HCT116 (cell line): Measurements from ENCODE around the gene CDH4. TPM values are rescaled to one million over a fixed set of nuclear protein-coding genes. Genes with fewer than 3 reads are reported as not detected.

ENCODE experiments used
- ATAC-seq: fragments of 200-7000 bp; cut with Tn5 transposase; 2 replicates; pipeline ENCODE4 v1.9.1; 2020; ENCODE audit warnings: mild to moderate bottlenecking, moderate library complexity
- BruUV-seq: library from RNA; stranded (reverse); fragments of 400-500 nt; replicated peaks from 2 replicates; lab custom pipeline; 2021; lab: Mats Ljungman, UMichigan
- CTCF ChIA-PET: fragments of 300-600 bp; sonication (Branson Sonifier 250); formaldehyde crosslinking; loops from one replicate; lab custom pipeline; 2021; ENCODE audit warnings: antibody characterized with exemption; lab: Charles Lee
- POLR2A ChIA-PET: fragments of 300-600, 350-600 bp; sonication (Branson Sonifier 250); formaldehyde crosslinking; loops from one replicate; lab custom pipeline; 2021; ENCODE audit warnings: antibody characterized with exemption; lab: Charles Lee
- RAD21 ChIA-PET, 2 experiments: fragments of 300-600 bp; sonication (Branson Sonifier 250); formaldehyde crosslinking; loops; one replicate each; lab custom pipeline; 2023; ENCODE audit warnings: low total read pairs in 2 of 2; ENCODE audit not compliant: uncharacterized antibody in 2 of 2, unreplicated experiment in 2 of 2, low non-redundant PET in 1 of 2; lab: Charles Lee
- DNase-seq: peaks from one replicate; pipeline ENCODE4 v3.0.0-alpha.2; 2010; ENCODE audit warnings: low read depth, low spot score
- H2AFZ ChIP-seq: fragments of 200-600 bp; shearing (Covaris generic), sonication (generic); 2 replicates; pipeline ENCODE4 v1.6.1; 2017; ENCODE audit warnings: low read depth, mixed run types, mixed read lengths, antibody characterized with exemption, low read length; ENCODE audit not compliant: poor library complexity, severe bottlenecking
- H3K27ac ChIP-seq: 2 replicates; pipeline ENCODE4 v1.5.1; 2012; ENCODE audit warnings: low read depth, low read length
- H3K27me3 ChIP-seq: fragments of 200-600 bp; sonication (generic); 2 replicates; pipeline ENCODE4 v1.6.1; 2016; ENCODE audit warnings: mixed run types, low read length, mixed read lengths; ENCODE audit not compliant: insufficient read depth
- H3K36me3 ChIP-seq, 2 experiments: fragments of 200-500 bp in 1 of 2; fragments of 200-600 bp in 1 of 2; sonication (Bioruptor generic) in 1 of 2; sonication (generic) in 1 of 2; 2 replicates each; pipeline versions ENCODE4 v1.5.1 to v1.6.1; 2014 to 2016; ENCODE audit warnings: low read length in 2 of 2, inconsistent platforms in 1 of 2, mixed read lengths in 1 of 2, mixed run types in 1 of 2; ENCODE audit not compliant: insufficient read depth in 2 of 2, control insufficient read depth in 1 of 2
- H3K4me1 ChIP-seq, 2 experiments: fragments of 200-600 bp in 1 of 2; sonication (generic) in 1 of 2; 2 replicates each; pipeline versions ENCODE4 v1.5.1 to v1.6.1; 2012 to 2017; ENCODE audit warnings: low read length in 2 of 2, inconsistent platforms in 1 of 2, mild to moderate bottlenecking in 1 of 2, mixed read lengths in 1 of 2, mixed run types in 1 of 2, moderate library complexity in 1 of 2; ENCODE audit not compliant: insufficient read depth in 2 of 2, control insufficient read depth in 1 of 2
- H3K4me2 ChIP-seq: fragments of 200-600 bp; sonication (generic); 2 replicates; pipeline ENCODE4 v1.6.1; 2017; ENCODE audit warnings: mixed run types, low read length, mixed read lengths
- H3K4me3 ChIP-seq, 2 experiments: fragments of 200-600 bp in 1 of 2; sonication (generic) in 1 of 2; replicated peaks in 1 of 2; 2 replicates each; pipeline ENCODE4 v1.5.1; 2011 to 2016; ENCODE audit warnings: low read length in 2 of 2, control low read depth in 1 of 2, low read depth in 1 of 2, mild to moderate bottlenecking in 1 of 2, mixed read lengths in 1 of 2, mixed run types in 1 of 2
- H3K79me2 ChIP-seq: fragments of 200-600 bp; sonication (generic); 2 replicates; pipeline ENCODE4 v1.6.1; 2017; ENCODE audit warnings: mild to moderate bottlenecking, mixed run types, low read length, moderate library complexity, mixed read lengths; ENCODE audit not compliant: insufficient read depth
- H3K9ac ChIP-seq: fragments of 200-600 bp; sonication (generic); 2 replicates; pipeline ENCODE4 v1.6.1; 2016; ENCODE audit warnings: low read length, mixed read lengths
- H3K9me2 ChIP-seq: fragments of 200-600 bp; sonication (generic), shearing (Covaris generic); 2 replicates; pipeline ENCODE4 v1.6.1; 2017; ENCODE audit warnings: mixed run types, mild to moderate bottlenecking, moderate library complexity; ENCODE audit not compliant: insufficient read depth
- H3K9me3 ChIP-seq, 2 experiments: fragments of 200-500 bp in 1 of 2; fragments of 200-600 bp in 1 of 2; sonication (Bioruptor generic) in 1 of 2; sonication (generic) in 1 of 2; 2 replicates each; pipeline ENCODE4 v1.6.1; 2014 to 2017; ENCODE audit warnings: low read length in 2 of 2, mixed read lengths in 2 of 2, inconsistent platforms in 1 of 2, low read depth in 1 of 2, mild to moderate bottlenecking in 1 of 2, mixed run types in 1 of 2, moderate library complexity in 1 of 2; ENCODE audit not compliant: control insufficient read depth in 1 of 2, insufficient read depth in 1 of 2
- H4K20me1 ChIP-seq: fragments of 200-600 bp; sonication (generic), shearing (Covaris generic); 2 replicates; pipeline ENCODE4 v1.6.1; 2017; ENCODE audit warnings: mixed run types, mild to moderate bottlenecking, moderate library complexity; ENCODE audit not compliant: insufficient read depth
- CBX3 ChIP-seq: IDR thresholded peaks from 2 replicates; pipeline ENCODE4 v1.6.1; 2012; ENCODE audit warnings: low read depth
- EGR1 ChIP-seq: IDR thresholded peaks from 2 replicates; pipeline ENCODE4 v1.6.1; 2012; ENCODE audit warnings: low read depth
- ELF1 ChIP-seq: IDR thresholded peaks from 2 replicates; pipeline ENCODE4 v1.6.1; 2012; ENCODE audit warnings: low read depth, borderline replicate concordance
- EZH2 ChIP-seq: fragments of 200-600 bp; sonication (generic); IDR thresholded peaks from 2 replicates; pipeline ENCODE4 v1.6.1; 2017; ENCODE audit warnings: antibody characterized with exemption, mixed run types
- EZH2phosphoT487 ChIP-seq: fragments of 200-600 bp; IDR thresholded peaks from 2 replicates; pipeline ENCODE4 v1.6.1; 2018; ENCODE audit warnings: antibody characterized with exemption, borderline replicate concordance
- FOSL1 ChIP-seq: IDR thresholded peaks from 2 replicates; pipeline ENCODE4 v1.6.1; 2012; ENCODE audit warnings: low read depth
- JUND ChIP-seq: IDR thresholded peaks from 2 replicates; pipeline ENCODE4 v1.6.1; 2012
- POLR2A ChIP-seq: IDR thresholded peaks from 2 replicates; pipeline ENCODE4 v1.7.0; 2011; ENCODE audit warnings: borderline replicate concordance; ENCODE audit not compliant: insufficient read depth, insufficient read length; ENCODE audit errors: extremely low read depth
- RAD21 ChIP-seq: IDR thresholded peaks from 2 replicates; pipeline ENCODE4 v1.6.1; 2012; ENCODE audit warnings: low read depth, mild to moderate bottlenecking
- SP1 ChIP-seq: IDR thresholded peaks from 2 replicates; pipeline ENCODE4 v1.6.1; 2012; ENCODE audit warnings: low read depth
- ZFX ChIP-seq: fragments of 450-650 bp; IDR thresholded peaks from 2 replicates; pipeline ENCODE4 v1.6.1; 2017
- ZNF274 ChIP-seq: fragments of 200-500 bp; sonication (Bioruptor generic); IDR thresholded peaks from 2 replicates; pipeline ENCODE4 v1.6.1; 2014; ENCODE audit warnings: mild to moderate bottlenecking, low read depth, low read length, inconsistent platforms
- intact Hi-C: fragments of 100-400 bp; cut with micrococcal nuclease; formaldehyde crosslinking; loops from 2 replicates; pipeline ENCODE4 v1.10.0; 2022
- total RNA-seq: library from RNA; stranded (reverse); gene quantifications from one replicate; pipeline ENCODE4 v1.2.1, GENCODE V29; 2021; ENCODE audit not compliant: unreplicated experiment
- TF ChIP-seq, protein P1 (sequence below): IDR thresholded peaks from 2 replicates; pipeline ENCODE4 v1.6.1; 2012
- TF ChIP-seq, protein P2 (sequence below), 3 experiments: fragments of 200-600 bp in 1 of 3; sonication (generic) in 1 of 3; IDR thresholded peaks in 2 of 3; conservative IDR thresholded peaks in 1 of 3; 2 replicates each; pipeline ENCODE4 v1.5.1; 2012 to 2017; ENCODE audit warnings: low read depth in 2 of 3, low read length in 2 of 3, antibody characterized with exemption in 1 of 3, borderline replicate concordance in 1 of 3, control low read depth in 1 of 3, mild to moderate bottlenecking in 1 of 3, mixed read lengths in 1 of 3, mixed run types in 1 of 3, moderate library complexity in 1 of 3; ENCODE audit not compliant: insufficient read depth in 1 of 3

Gene CDH4
- total RNA-seq, 1 experiment from 2014 or later, result not detected

DNA sequence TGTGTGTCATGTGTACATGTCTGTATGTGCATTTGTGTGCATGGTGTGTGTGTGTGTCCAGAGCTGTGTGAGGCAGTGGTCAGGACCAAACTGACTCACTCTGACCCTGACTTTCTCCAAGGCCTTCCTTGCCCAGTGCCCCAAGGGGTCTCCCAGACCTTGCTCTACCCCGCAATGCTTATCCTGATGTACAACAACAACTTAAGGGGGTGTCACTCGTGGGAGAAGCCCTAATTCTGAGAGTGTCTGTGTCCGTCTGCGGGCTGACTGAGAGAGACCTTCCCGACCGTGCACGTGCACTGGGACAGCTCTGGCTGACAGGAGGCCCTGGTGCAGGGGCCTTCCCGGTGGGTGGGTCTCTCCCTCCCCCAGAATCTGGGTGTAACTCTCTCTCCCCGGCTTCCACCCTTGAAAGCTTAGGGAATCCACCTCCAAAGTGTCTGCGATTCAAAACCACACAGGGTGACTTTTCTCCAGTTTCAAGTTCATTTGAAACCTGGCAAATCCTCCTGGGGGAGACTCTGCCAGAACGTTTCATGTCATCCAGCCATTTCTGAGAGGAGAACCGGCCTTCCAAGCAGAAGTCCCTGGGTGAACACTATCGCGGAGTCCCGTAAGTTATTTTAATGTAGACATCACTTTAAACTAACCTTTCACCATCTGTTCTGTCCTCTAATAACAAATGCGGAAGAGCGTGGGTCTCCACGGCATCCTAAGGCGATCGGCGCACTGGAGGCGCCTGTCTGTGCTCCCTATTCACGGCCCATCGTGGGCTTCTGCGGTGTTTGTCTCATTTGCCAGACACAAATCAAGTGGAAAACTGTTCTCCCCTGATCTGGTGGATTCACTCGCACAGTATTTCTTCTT lies 588.1 kb downstream of the CDH4 start:
- H4K20me1 ChIP-seq, result no peaks in the 10 kb centered on the region
- H3K4me1 ChIP-seq, result no peaks in the 10 kb centered on the region
- no peaks in the 10 kb centered on the region for H3K79me2 ChIP-seq
- H3K9ac ChIP-seq, result no peak overlapping the region
- RAD21 ChIA-PET, result no interaction called here
- CTCF ChIA-PET, result no interaction called here
- no peak overlapping the region for H2AFZ ChIP-seq
- POLR2A ChIA-PET, result no interaction called here
- H3K36me3 ChIP-seq, result no peaks in the 10 kb centered on the region
- H3K9me3 ChIP-seq, result no peaks in the 10 kb centered on the region
- no peak overlapping the region for H3K27ac ChIP-seq
- ATAC-seq (no peak), DNase-seq (no peak)
- no peak overlapping the region for H3K4me2 ChIP-seq
- intact Hi-C loops, result no loop called here
- BruUV-seq, result no TSS peak
- H3K4me3 ChIP-seq, result no peak overlapping the region
- TF ChIP-seq FOSL1 (no peak), EZH2 (no peak), CBX3 (no peak), SP1 (no peak), JUND (no peak), RAD21 (no peak), ELF1 (no peak), POLR2A (no peak), ZNF274 (no peak), ZFX (no peak), EZH2phosphoT487 (no peak), EGR1 (no peak)
- TF ChIP-seq, protein P1, sequence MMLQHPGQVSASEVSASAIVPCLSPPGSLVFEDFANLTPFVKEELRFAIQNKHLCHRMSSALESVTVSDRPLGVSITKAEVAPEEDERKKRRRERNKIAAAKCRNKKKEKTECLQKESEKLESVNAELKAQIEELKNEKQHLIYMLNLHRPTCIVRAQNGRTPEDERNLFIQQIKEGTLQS, result no peak
- TF ChIP-seq, protein P2, sequence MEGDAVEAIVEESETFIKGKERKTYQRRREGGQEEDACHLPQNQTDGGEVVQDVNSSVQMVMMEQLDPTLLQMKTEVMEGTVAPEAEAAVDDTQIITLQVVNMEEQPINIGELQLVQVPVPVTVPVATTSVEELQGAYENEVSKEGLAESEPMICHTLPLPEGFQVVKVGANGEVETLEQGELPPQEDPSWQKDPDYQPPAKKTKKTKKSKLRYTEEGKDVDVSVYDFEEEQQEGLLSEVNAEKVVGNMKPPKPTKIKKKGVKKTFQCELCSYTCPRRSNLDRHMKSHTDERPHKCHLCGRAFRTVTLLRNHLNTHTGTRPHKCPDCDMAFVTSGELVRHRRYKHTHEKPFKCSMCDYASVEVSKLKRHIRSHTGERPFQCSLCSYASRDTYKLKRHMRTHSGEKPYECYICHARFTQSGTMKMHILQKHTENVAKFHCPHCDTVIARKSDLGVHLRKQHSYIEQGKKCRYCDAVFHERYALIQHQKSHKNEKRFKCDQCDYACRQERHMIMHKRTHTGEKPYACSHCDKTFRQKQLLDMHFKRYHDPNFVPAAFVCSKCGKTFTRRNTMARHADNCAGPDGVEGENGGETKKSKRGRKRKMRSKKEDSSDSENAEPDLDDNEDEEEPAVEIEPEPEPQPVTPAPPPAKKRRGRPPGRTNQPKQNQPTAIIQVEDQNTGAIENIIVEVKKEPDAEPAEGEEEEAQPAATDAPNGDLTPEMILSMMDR (IDR thresholded peaks at IDR 0.05 in 2 of 3, conservative IDR thresholded peaks at IDR 0.05 in 1 of 3; ENCODE audit: borderline replicate concordance in 1 of 3, insufficient read depth in 1 of 3, low read depth in 2 of 3, low read length in 2 of 3), result no peak
- no peaks in the 10 kb centered on the region for H3K9me2 ChIP-seq
- H3K27me3 ChIP-seq, result peaks cover 12% of the 10 kb centered on the region; the same call in 1 of the 2 replicates
